Uterus (tissue), 4 donors: Measurements from ENCODE around the gene SPEM3. TPM values are rescaled to one million over a fixed set of nuclear protein-coding genes. Genes with fewer than 3 reads are reported as not detected.

Experiments
- DNase-seq, 2 donors: peaks; one replicate each; pipeline ENCODE4 v3.0.0-alpha.2; 2019 to 2020
- H3K27ac ChIP-seq, 2 donors: fragments of 200-600 bp; sonication (generic); 1 replicate in 1 of 2; 2 replicates in 1 of 2; pipeline ENCODE4 v1.5.1; 2016 to 2018
- H3K27me3 ChIP-seq, 2 donors: fragments of 200-600 bp; sonication (generic); one replicate each; pipeline ENCODE4 v1.5.1; 2018 to 2019; ENCODE audit warnings: control low read depth in 1 of 2
- H3K36me3 ChIP-seq, 2 donors: fragments of 200-600 bp; sonication (generic); one replicate each; pipeline ENCODE4 v1.5.1; 2019; ENCODE audit warnings: control low read depth in 1 of 2
- H3K4me1 ChIP-seq, 2 donors: fragments of 200-600 bp; sonication (generic); one replicate each; pipeline ENCODE4 v1.5.1; 2018 to 2019; ENCODE audit warnings: control low read depth in 1 of 2
- H3K4me3 ChIP-seq, 2 donors: fragments of 200-600 bp; sonication (generic); 1 replicate in 1 of 2; 2 replicates in 1 of 2; pipeline ENCODE4 v1.5.1; 2018 to 2019; ENCODE audit warnings: mild to moderate bottlenecking in 1 of 2
- H3K9me3 ChIP-seq, 2 donors: fragments of 200-600 bp; sonication (generic); one replicate each; pipeline ENCODE4 v1.5.1; 2019; ENCODE audit warnings: control low read depth in 1 of 2
- CTCF ChIP-seq, 4 experiments: fragments of 200-600 bp in 2 of 4; fragments of 450-650 bp in 2 of 4; sonication (generic) in 2 of 4; IDR thresholded peaks; one replicate each; pipeline ENCODE4 v1.5.1; 2016 to 2019; ENCODE audit warnings: antibody characterized with exemption in 4 of 4, mild to moderate bottlenecking in 2 of 4, moderate library complexity in 1 of 4
- POLR2A ChIP-seq, 2 donors: fragments of 450-650 bp; IDR thresholded peaks; one replicate each; pipeline ENCODE4 v1.6.1; 2016; ENCODE audit warnings: antibody characterized with exemption in 2 of 2, mild to moderate bottlenecking in 1 of 2, moderate library complexity in 1 of 2
- intact Hi-C: fragments of 100-400 bp; cut with DNase I; formaldehyde crosslinking; loops from one replicate; pipeline ENCODE4 v1.15.1; 2023; ENCODE audit warnings: low total_unique reads
- total RNA-seq, 4 donors: library from RNA; depleted of rRNA in 3 of 4; stranded (reverse); fragments of >200 nt in 3 of 4; gene quantifications; one replicate each; pipeline versions ENCODE4 v1.1.0 to v1.2.4, GENCODE V29; 2014 to 2023
- donor health status: DM: yes; HTN: yes; CAD: no.

The SPEM3 gene
- total RNA-seq, 4 donors from 2014 or later: not detected

GRCh38 chr17:7389924-7390910 lies 38.4 kb upstream of the SPEM3 start:
- intact Hi-C loops: no loop called here
- no peak overlapping the region for H3K27ac ChIP-seq
- H3K36me3 ChIP-seq: no peaks in the 10 kb centered on the region
- no peak for DNase-seq
- H3K4me1 ChIP-seq: peaks cover 0 to 10% of the 10 kb centered on the region in 2 donors
- no peak for TF ChIP-seq CTCF (IDR thresholded peaks at IDR 0.05)
- TF ChIP-seq POLR2A (IDR thresholded peaks at IDR 0.05): no peak
- H3K4me3 ChIP-seq: no peak overlapping the region
- H3K27me3 ChIP-seq: no peaks in the 10 kb centered on the region
- no peaks in the 10 kb centered on the region for H3K9me3 ChIP-seq

- DNase-seq: no peak
- TF ChIP-seq POLR2A (IDR thresholded peaks at IDR 0.05): no peak
- no peak for TF ChIP-seq CTCF (IDR thresholded peaks at IDR 0.05)
- H3K9me3 ChIP-seq: no peaks in the 10 kb centered on the region
- no peaks in the 10 kb centered on the region for H3K27me3 ChIP-seq
- peaks cover 0 to 10% of the 10 kb centered on the region in 2 donors for H3K4me1 ChIP-seq
- intact Hi-C loops: no loop called here
- H3K27ac ChIP-seq: no peak overlapping the region
- no peak overlapping the region for H3K4me3 ChIP-seq
- H3K36me3 ChIP-seq: no peaks in the 10 kb centered on the region
Measured at GRCh38 chr17:7391307-7391706, 37.4 kb upstream of the SPEM3 start.

DNA sequence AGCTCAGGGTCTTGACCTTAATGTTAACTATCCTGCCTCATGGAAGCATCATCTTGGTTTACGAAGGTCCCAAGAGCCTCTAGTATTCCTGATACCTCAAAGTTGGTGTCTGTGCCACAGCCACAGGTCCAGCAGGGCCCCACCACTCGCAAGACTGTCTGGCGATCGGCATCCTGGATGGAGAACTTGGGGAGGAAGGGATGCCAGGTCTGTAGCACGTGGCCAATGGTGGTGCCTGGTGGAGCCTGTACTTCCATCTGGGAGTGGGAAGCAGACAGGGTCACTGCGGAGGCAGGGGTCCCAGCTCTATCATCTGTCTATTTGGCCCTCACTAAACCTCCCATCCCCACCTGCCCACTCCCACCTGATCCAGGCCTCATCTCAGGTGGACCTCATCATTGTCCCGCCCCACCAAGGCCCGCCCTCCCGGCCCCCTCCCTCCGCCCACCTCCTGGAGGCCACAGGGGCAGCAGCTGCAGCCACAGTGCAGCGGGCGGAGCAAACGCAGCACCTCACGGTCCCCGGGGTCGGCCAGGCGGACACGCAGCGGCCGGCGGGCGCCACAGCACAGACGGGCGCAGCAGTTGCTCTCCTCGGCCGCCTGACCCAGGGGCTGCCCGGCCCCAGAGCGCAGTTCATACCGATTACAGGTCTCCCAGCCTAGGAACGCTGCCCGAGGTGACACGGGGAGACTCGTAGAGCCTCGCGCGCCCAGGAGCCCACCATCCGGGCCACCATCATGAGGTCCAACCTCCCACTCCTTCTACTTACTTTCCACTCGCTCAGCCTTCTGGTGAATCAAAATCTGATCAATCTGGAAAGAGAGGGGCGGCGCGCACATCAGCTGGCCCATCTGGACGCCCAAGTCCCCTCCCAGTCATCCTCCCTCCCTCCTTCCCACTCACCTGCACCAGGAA lies 35.7 kb upstream of the SPEM3 start:
- no peaks in the 10 kb centered on the region for H3K9me3 ChIP-seq
- H3K27ac ChIP-seq: peak overlapping the region; percentile 79 to 93
- peaks cover 0 to 10% of the 10 kb centered on the region in 2 donors for H3K4me1 ChIP-seq
- DNase-seq: no peak
- H3K4me3 ChIP-seq: peak overlapping the region; percentile 67 to 89
- intact Hi-C loops: no loop called here
- no peak for TF ChIP-seq POLR2A (IDR thresholded peaks at IDR 0.05)
- no peak for TF ChIP-seq CTCF (IDR thresholded peaks at IDR 0.05)
- H3K36me3 ChIP-seq: no peaks in the 10 kb centered on the region
- H3K27me3 ChIP-seq: no peaks in the 10 kb centered on the region

- peak overlapping the region; percentile 79 to 93 for H3K27ac ChIP-seq
- peak overlapping the region; percentile 67 to 89 for H3K4me3 ChIP-seq
- intact Hi-C loops: no loop called here
- DNase-seq: peak in 1 of 2 donors; percentile 31
- TF ChIP-seq POLR2A (IDR thresholded peaks at IDR 0.05) (no peak), CTCF (IDR thresholded peaks at IDR 0.05) (no peak)
- no peaks in the 10 kb centered on the region for H3K9me3 ChIP-seq
- no peaks in the 10 kb centered on the region for H3K27me3 ChIP-seq
- H3K36me3 ChIP-seq: no peaks in the 10 kb centered on the region
- peaks cover 0 to 10% of the 10 kb centered on the region in 2 donors for H3K4me1 ChIP-seq
Measured at GRCh38 chr17:7393613-7394451, 34.8 kb upstream of the SPEM3 start.
